Heart right ventricle (tissue), 16 donors: ENCODE measurements around the gene PSME2. TPM values are rescaled to one million over a fixed set of nuclear protein-coding genes. Genes with fewer than 3 reads are reported as not detected.

ENCODE experiments used
- ATAC-seq, 8 donors: fragments of 200-7000 bp; cut with Tn5 transposase; one replicate each; pipeline ENCODE4 v1.9.1; 2020; ENCODE audit warnings: mild to moderate bottlenecking in 8 of 8, moderate library complexity in 8 of 8, moderate number of reproducible peaks in 1 of 8
- DNase-seq, 2 donors: peaks; one replicate each; pipeline ENCODE4 v3.0.0-alpha.2; 2020
- H3K27ac ChIP-seq, 10 donors: fragments of 200-600 bp; sonication (generic) in 2 of 10; one replicate each; pipeline versions ENCODE4 v1.5.0 to v1.8.0; 2020 to 2022; ENCODE audit warnings: mild to moderate bottlenecking in 3 of 10
- H3K27me3 ChIP-seq, 7 donors: fragments of 200-600 bp; one replicate each; pipeline ENCODE4 v1.8.0; 2021 to 2022; ENCODE audit warnings: mild to moderate bottlenecking in 2 of 7
- H3K36me3 ChIP-seq, 9 donors: fragments of 200-600 bp; sonication (generic) in 1 of 9; one replicate each; pipeline versions ENCODE4 v1.5.0 to v1.8.0; 2020 to 2022; ENCODE audit warnings: mild to moderate bottlenecking in 2 of 9
- H3K4me1 ChIP-seq, 9 donors: fragments of 200-600 bp; sonication (generic) in 1 of 9; one replicate each; pipeline versions ENCODE4 v1.5.0 to v1.8.0; 2020 to 2022; ENCODE audit warnings: mild to moderate bottlenecking in 4 of 9
- H3K4me3 ChIP-seq, 10 donors: fragments of 200-600 bp; sonication (generic) in 2 of 10; one replicate each; pipeline versions ENCODE4 v1.5.0 to v1.8.0; 2020 to 2022; ENCODE audit warnings: mild to moderate bottlenecking in 7 of 10, moderate library complexity in 2 of 10
- H3K9me3 ChIP-seq, 11 donors: fragments of 200-600 bp in 10 of 11; sonication (generic) in 2 of 11; one replicate each; pipeline versions ENCODE4 v1.5.0 to v1.8.0; 2013 to 2022; ENCODE audit warnings: mild to moderate bottlenecking in 2 of 11, control low read depth in 1 of 11, moderate library complexity in 1 of 11
- WGBS, 2 donors: extraction: QIAGEN DNeasy Blood & Tissue Kit; methylation state at CpG; one replicate each; pipeline ENCODE4 v1.1.7; 2013; ENCODE audit warnings: inconsistent platforms in 1 of 2; 5-methylcytosine and 5-hydroxymethylcytosine counted together
- intact Hi-C, 10 donors: fragments of 100-400 bp; cut with DNase I; formaldehyde crosslinking; loops; one replicate each; pipeline versions ENCODE4 v1.11.1 to v1.14.2; 2022
- polyA plus RNA-seq, 2 donors: library from polyadenylated mRNA; stranded (reverse); fragments of 200-250 nt; gene quantifications; one replicate each; pipeline ENCODE4 v1.2.3, GENCODE V29; 2013
- total RNA-seq, 10 donors: library from RNA; stranded (reverse); fragmentation: NEBNext Ultra II Directional in 3 of 10; extraction: Animal tissue kit (Norgen Biotek cat#: 25700) in 3 of 10; gene quantifications; one replicate each; pipeline versions ENCODE4 v1.2.1 to v1.2.4, GENCODE V29; 2021 to 2023
- TF ChIP-seq, protein P1 (sequence below), 9 donors: fragments of 200-600 bp; sonication (generic) in 2 of 9; IDR thresholded peaks; one replicate each; pipeline versions ENCODE4 v1.5.0 to v1.8.0; 2021 to 2022; ENCODE audit warnings: antibody characterized with exemption in 9 of 9, mild to moderate bottlenecking in 5 of 9, moderate library complexity in 1 of 9
- donor health status: Arrhythmogenic right ventricular cardiomyopathy.
- donor health status: ischemic (EF 13 %, LVEDD 7.1; RV severe dilation, severe dysfunction).
- donor health status: healthy with polysubstance abuse.
- donor health status: DM: no; HTN: yes; CAD: no.
- donor health status: DM: no; HTN: no; CAD: no.
- donor health status: ischemic (EF 25% LVEDD 6.9; RV normal size, moderate dysfunction).
- donor health status: ischemic (EF 25% LVEDD 5.7; RV mildly dilated, moderate dysfunction).
- donor health status: healthy.
- donor health status: DM: yes; HTN: yes; CAD: no.
- donor health status: Ischemic cardiomyopathy.
- donor health status: ischemic (EF 35%, LVEDD 5.7; RV mildly dilated, moderate dysfunction).
- donor health status: nonischemic (EF 11% LVEDD 7.7; RV severe dilation, severe dysfunction).
- donor health status: DM: yes; HTN: yes; CAD: no.
- donor health status: PGD.
- donor health status: ischemic (EF 29% LVEDD 5.4; RV normal size, mild dysfunction).
- donor health status: nonischemic (EF 23%, LVEDD 6.1; RV moderate dilation, normal function).

The PSME2 gene
- total and polyA plus RNA-seq, 12 donors = 62.6 to 347 (median 85.5) TPM

- Histone ChIP-seq H3K36me3 (peaks cover 0 to 36% (median 29%) of the 10 kb centered on the region in 9 donors), H3K4me3 (peak within 1 kb of the TSS; percentile 34 to 80 (median 69)), H3K27ac (peak within 1 kb of the TSS; percentile 90 to 99 (median 98)), H3K27me3 (no peaks in the 10 kb centered on the region), H3K9me3 (no peaks in the 10 kb centered on the region), H3K4me1 (peaks cover 6 to 32% (median 17%) of the 10 kb centered on the region in 9 donors)
- whole genome bisulfite sequencing, 2 donors = 0% methylated on average over 64 to 65 of the region's 65 CpGs
- intact Hi-C loops = loop anchor here in 4 of 10 donors (1.0 to 5.0 kb wide), 6 partner anchors 16 to 48 kb away; partner anchors contain the start of genes PSME2 (in 3 of the 4), RNF31 (in 3 of the 4), FITM1 (in 2 of the 4) and EMC9 (in 1 of the 4)
- DNase-seq (peak; percentile 98 to 99), ATAC-seq (peak; percentile 94 to 96 (median 96))
- TF ChIP-seq, protein P1, sequence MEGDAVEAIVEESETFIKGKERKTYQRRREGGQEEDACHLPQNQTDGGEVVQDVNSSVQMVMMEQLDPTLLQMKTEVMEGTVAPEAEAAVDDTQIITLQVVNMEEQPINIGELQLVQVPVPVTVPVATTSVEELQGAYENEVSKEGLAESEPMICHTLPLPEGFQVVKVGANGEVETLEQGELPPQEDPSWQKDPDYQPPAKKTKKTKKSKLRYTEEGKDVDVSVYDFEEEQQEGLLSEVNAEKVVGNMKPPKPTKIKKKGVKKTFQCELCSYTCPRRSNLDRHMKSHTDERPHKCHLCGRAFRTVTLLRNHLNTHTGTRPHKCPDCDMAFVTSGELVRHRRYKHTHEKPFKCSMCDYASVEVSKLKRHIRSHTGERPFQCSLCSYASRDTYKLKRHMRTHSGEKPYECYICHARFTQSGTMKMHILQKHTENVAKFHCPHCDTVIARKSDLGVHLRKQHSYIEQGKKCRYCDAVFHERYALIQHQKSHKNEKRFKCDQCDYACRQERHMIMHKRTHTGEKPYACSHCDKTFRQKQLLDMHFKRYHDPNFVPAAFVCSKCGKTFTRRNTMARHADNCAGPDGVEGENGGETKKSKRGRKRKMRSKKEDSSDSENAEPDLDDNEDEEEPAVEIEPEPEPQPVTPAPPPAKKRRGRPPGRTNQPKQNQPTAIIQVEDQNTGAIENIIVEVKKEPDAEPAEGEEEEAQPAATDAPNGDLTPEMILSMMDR (IDR thresholded peaks at IDR 0.05) = peak in 2 of 9 donors; percentile 6 to 15
Observed at GRCh38 chr14:24114532-24115421, 31.6 kb downstream of the PSME2 start, which contains the start of the genes DCAF11 and NRL. Gene DCAF11 (plus strand): TSS chr14:24114777. CDS start chr14:24115595, 818 bp downstream. Gene NRL (minus strand): TSS chr14:24114949. CDS start chr14:24082848, 32,101 bp downstream.

- peaks cover 6 to 35% (median 17%) of the 10 kb centered on the region in 9 donors for H3K4me1 ChIP-seq
- no peaks in the 10 kb centered on the region for H3K9me3 ChIP-seq
- 0% methylated on average over 42 of the region's 42 CpGs for WGBS, 2 donors
- intact Hi-C loops = loop anchor here in 4 of 10 donors (2.0 to 5.0 kb wide), 5 partner anchors 17 to 48 kb away; partner anchors contain the start of genes PSME2 (in 3 of the 4), RNF31 (in 3 of the 4), FITM1 (in 2 of the 4) and EMC9 (in 1 of the 4)
- peak overlapping the region; percentile 90 to 99 (median 98) for H3K27ac ChIP-seq
- TF ChIP-seq, protein P1 (IDR thresholded peaks at IDR 0.05) = no peak
- H3K36me3 ChIP-seq = peaks cover 0 to 28% (median 21%) of the 10 kb centered on the region in 9 donors
- no peaks in the 10 kb centered on the region for H3K27me3 ChIP-seq
- H3K4me3 ChIP-seq = peak overlapping the region; percentile 24 to 80 (median 69)
- peak; percentile 39 to 76 (median 64) for ATAC-seq
- peak; percentile 82 to 91 for DNase-seq
Observed at GRCh38 chr14:24113801-24114531, 32.4 kb downstream of the PSME2 start.

DNA sequence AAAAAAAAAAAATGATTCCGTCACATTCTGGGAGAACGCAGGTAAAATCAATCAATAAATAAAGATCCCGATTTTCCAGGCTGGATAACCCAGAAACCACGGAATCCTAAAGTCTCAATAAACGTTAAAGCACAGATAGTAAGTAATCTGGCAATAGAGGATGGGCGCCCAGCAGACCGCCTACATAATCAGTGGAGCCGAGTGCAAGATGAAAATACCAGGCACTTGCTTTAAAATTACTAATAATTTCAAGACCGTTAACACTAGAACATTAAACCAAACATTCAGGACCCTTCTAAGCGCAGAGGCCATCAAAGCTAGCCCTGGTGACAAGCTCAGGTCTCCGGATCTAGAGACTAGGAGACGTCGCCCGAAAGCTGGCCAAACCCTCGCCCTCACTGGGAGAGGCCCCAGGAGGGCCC, 33.0 kb downstream of the PSME2 start:
- H3K27ac ChIP-seq = peak overlapping the region; percentile 90 to 99 (median 98)
- peaks cover 6 to 41% (median 19%) of the 10 kb centered on the region in 9 donors for H3K4me1 ChIP-seq
- H3K27me3 ChIP-seq = no peaks in the 10 kb centered on the region
- TF ChIP-seq, protein P1 (IDR thresholded peaks at IDR 0.05) = no peak
- peak overlapping the region; percentile 24 to 80 (median 69) for H3K4me3 ChIP-seq
- no peaks in the 10 kb centered on the region for H3K9me3 ChIP-seq
- intact Hi-C loops = loop anchor here in 3 of 10 donors (5.0 kb wide), 2 partner anchors 34 to 49 kb away; partner anchors contain the start of genes PSME2 (in 2 of the 3), RNF31 (in 2 of the 3) and IRF9 (in 1 of the 3)
- peaks cover 0 to 22% (median 15%) of the 10 kb centered on the region in 9 donors for H3K36me3 ChIP-seq
- DNase-seq (no peak), ATAC-seq (peak in 4 of 8 donors; percentile 0 to 4 (median 2))
- WGBS, 2 donors = 20 to 21% methylated on average over 15 of the region's 15 CpGs
